HL-60 (cell line): ENCODE measurements around the gene SMIM12.

Experiments used
- CTCF ChIP-seq: IDR thresholded peaks from one replicate; pipeline ENCODE4 v1.5.1; 2011; ENCODE audit warnings: low read length, control low read depth, inconsistent platforms; ENCODE audit not compliant: insufficient read depth
- POLR2AphosphoS5 ChIP-seq: IDR thresholded peaks from 2 replicates; pipeline ENCODE4 v1.6.1; 2012; ENCODE audit warnings: low read depth
- REST ChIP-seq: IDR thresholded peaks from 2 replicates; pipeline ENCODE4 v1.6.1; 2012; ENCODE audit warnings: low read depth; ENCODE audit not compliant: insufficient replicate concordance
- SPI1 ChIP-seq: IDR thresholded peaks from 2 replicates; pipeline ENCODE4 v1.6.1; 2012; ENCODE audit warnings: low read depth, mild to moderate bottlenecking, borderline replicate concordance

GRCh38 chr1:34884536-34884935 lies 25.0 kb upstream of the SMIM12 start:
- TF ChIP-seq CTCF (no peak), POLR2AphosphoS5 (no peak), REST (no peak), SPI1 (no peak)
